ENCODE data around the gene RPUSD1. TPM values are rescaled to one million over a fixed set of nuclear protein-coding genes. Genes with fewer than 3 reads are reported as not detected.

RPUSD1 gene
- polyA plus RNA-seq, 1 donor (not counting 4 experiments of a cell fraction or from before 2014, with no cell fraction given) = 11.9 TPM

DNA sequence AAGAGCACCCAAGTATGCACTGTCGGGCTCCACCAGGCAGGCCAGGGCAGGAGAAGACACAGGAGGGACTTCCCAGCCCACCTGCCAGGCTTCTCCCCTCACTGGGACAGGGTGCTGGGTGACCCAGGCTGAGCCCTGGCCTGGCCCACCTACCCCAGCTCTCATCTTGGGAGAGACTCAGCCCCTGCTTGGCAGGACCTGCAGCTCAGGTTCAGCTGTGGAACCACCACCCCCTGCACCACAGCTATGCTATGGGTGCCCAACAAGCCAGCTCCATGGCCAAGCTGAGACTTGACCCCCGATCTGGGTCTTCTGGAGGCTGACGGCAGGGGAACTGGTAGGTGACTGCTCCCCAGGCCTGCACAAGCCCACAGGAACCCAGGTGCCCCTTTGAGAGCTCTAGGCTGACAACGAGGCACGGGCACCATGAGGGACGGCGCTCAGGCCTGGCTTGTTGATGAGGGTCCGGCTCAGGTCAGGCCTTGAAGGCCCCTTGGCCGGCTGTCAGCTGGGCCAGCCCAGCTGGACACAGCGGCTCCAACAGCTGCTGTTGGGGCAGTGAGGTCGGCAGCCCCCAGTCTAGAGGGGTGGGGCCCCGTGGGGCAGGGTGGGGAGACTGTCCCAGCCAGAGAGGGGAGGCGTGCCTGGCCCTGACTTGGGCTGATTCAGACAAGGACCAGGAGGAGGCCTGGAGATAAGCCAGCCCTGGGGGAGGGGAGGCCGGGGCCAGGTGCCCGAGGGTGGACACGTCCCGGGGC is 4.6 kb downstream of the RPUSD1 start:
- no peak overlapping the region for H3K4me3 ChIP-seq (ENCODE audit: control insufficient read depth in 2 of 3, extremely low read depth in 1 of 3, insufficient read depth in 2 of 3, low read depth in 1 of 3, low read length in 3 of 3)
- no peaks in the 10 kb centered on the region for H3K9me1 ChIP-seq (ENCODE audit: control insufficient read depth, extremely low read depth, insufficient read depth, low read length)
- peaks cover 15% of the 10 kb centered on the region for H3K27me3 ChIP-seq (ENCODE audit: control insufficient read depth, extremely low read depth, insufficient read depth, low read length)
- no peak overlapping the region for H3K27ac ChIP-seq (ENCODE audit: control insufficient read depth, insufficient read depth, low read length)
- H3K9me3 ChIP-seq (ENCODE audit: control insufficient read depth, low read depth, low read length) = no peaks in the 10 kb centered on the region
- dilution Hi-C loops (cut with MboI; ENCODE audit: extremely low pct_ligation_motif_present, low sequenced_read_pairs) = no loop called here
- H4K20me1 ChIP-seq (ENCODE audit: control insufficient read depth, extremely low read depth, insufficient read depth, low read length) = peaks cover 7% of the 10 kb centered on the region
- H3K4me2 ChIP-seq (ENCODE audit: control insufficient read depth, extremely low read depth, insufficient read depth, low read depth, low read length) = no peak overlapping the region
- FAIRE-seq = no peak
- no peak for DNase-seq (ENCODE audit: low read depth, low spot score)
- no peak overlapping the region for H3K9ac ChIP-seq (ENCODE audit: control insufficient read depth, extremely low read depth, insufficient read depth, low read length)
- peaks cover 14% of the 10 kb centered on the region for H3K79me2 ChIP-seq (ENCODE audit: control insufficient read depth, insufficient read depth, low read length)
- H3K36me3 ChIP-seq (ENCODE audit: control insufficient read depth in 2 of 2, extremely low read depth in 1 of 2, insufficient read depth in 2 of 2, low read length in 2 of 2) = peaks cover 5 to 8% of the 10 kb centered on the region in 2 experiments
- H3K4me1 ChIP-seq (ENCODE audit: control insufficient read depth, extremely low read depth, insufficient read depth, low read length) = peaks cover 24% of the 10 kb centered on the region
- TF ChIP-seq EZH2 (IDR thresholded peaks at IDR 0.05; ENCODE audit: low read length) (no peak), CTCF (optimal IDR thresholded peaks at IDR 0.05 in 1 of 3, IDR thresholded peaks at IDR 0.05 in 1 of 3, conservative IDR thresholded peaks at IDR 0.05 in 1 of 3; ENCODE audit: extremely low read depth in 1 of 3, insufficient read depth in 2 of 3, low read length in 3 of 3) (no peak)
- no peak overlapping the region for H2AFZ ChIP-seq (ENCODE audit: control insufficient read depth, low read length)

- FAIRE-seq (no peak), DNase-seq (ENCODE audit: low read depth, low spot score) (no peak)
- Histone ChIP-seq H3K9me3 (ENCODE audit: control insufficient read depth, low read depth, low read length) (no peaks in the 10 kb centered on the region), H3K27me3 (ENCODE audit: control insufficient read depth, extremely low read depth, insufficient read depth, low read length) (peaks cover 15% of the 10 kb centered on the region), H3K4me2 (ENCODE audit: control insufficient read depth, extremely low read depth, insufficient read depth, low read depth, low read length) (peak overlapping the region; percentile 46), H3K4me3 (ENCODE audit: control insufficient read depth in 2 of 3, extremely low read depth in 1 of 3, insufficient read depth in 2 of 3, low read depth in 1 of 3, low read length in 3 of 3) (no peak overlapping the region), H4K20me1 (ENCODE audit: control insufficient read depth, extremely low read depth, insufficient read depth, low read length) (peaks cover 7% of the 10 kb centered on the region), H3K9me1 (ENCODE audit: control insufficient read depth, extremely low read depth, insufficient read depth, low read length) (no peaks in the 10 kb centered on the region), H2AFZ (ENCODE audit: control insufficient read depth, low read length) (no peak overlapping the region), H3K79me2 (ENCODE audit: control insufficient read depth, insufficient read depth, low read length) (peaks cover 12% of the 10 kb centered on the region), H3K27ac (ENCODE audit: control insufficient read depth, insufficient read depth, low read length) (no peak overlapping the region), H3K9ac (ENCODE audit: control insufficient read depth, extremely low read depth, insufficient read depth, low read length) (no peak overlapping the region), H3K4me1 (ENCODE audit: control insufficient read depth, extremely low read depth, insufficient read depth, low read length) (peaks cover 27% of the 10 kb centered on the region), H3K36me3 (ENCODE audit: control insufficient read depth in 2 of 2, extremely low read depth in 1 of 2, insufficient read depth in 2 of 2, low read length in 2 of 2) (peaks cover 5 to 8% of the 10 kb centered on the region in 2 experiments)
- TF ChIP-seq EZH2 (IDR thresholded peaks at IDR 0.05; ENCODE audit: low read length) = peak; percentile 28
- TF ChIP-seq CTCF (optimal IDR thresholded peaks at IDR 0.05 in 1 of 3, IDR thresholded peaks at IDR 0.05 in 1 of 3, conservative IDR thresholded peaks at IDR 0.05 in 1 of 3; ENCODE audit: extremely low read depth in 1 of 3, insufficient read depth in 2 of 3, low read length in 3 of 3) = no peak
- dilution Hi-C loops (cut with MboI; ENCODE audit: extremely low pct_ligation_motif_present, low sequenced_read_pairs) = no loop called here
Measured at GRCh38 chr16:782766-783403, 5.3 kb downstream of the RPUSD1 start.

All from keratinocyte (primary cell).